ENCODE data around the gene LMF1. TPM values are rescaled to one million over a fixed set of nuclear protein-coding genes. Genes with fewer than 3 reads are reported as not detected.

LMF1 gene
- total and polyA plus RNA-seq, 2 of the 13 experiments (the other 11 are each of a cell fraction or from before 2014, with no cell fraction given): 6.8 to 8.5 TPM

GRCh38 chr16:844638-845350 lies 126.0 kb downstream of the LMF1 start:
- Histone ChIP-seq H3K9ac (ENCODE audit: insufficient read depth, low read depth, low read length) (no peak overlapping the region), H3K27ac (ENCODE audit: extremely low read length, insufficient read depth, low read length) (no peak overlapping the region), H3K9me3 (ENCODE audit: low read length) (no peaks in the 10 kb centered on the region; the same call in 1 of the 2 replicates), H3K4me2 (ENCODE audit: low read depth, low read length) (no peak overlapping the region), H4K20me1 (ENCODE audit: insufficient read depth, low read length) (no peaks in the 10 kb centered on the region), H3K4me3 (replicated peaks in 1 of 3; ENCODE audit: insufficient read depth in 1 of 3, low read depth in 2 of 3, low read length in 3 of 3) (no peak overlapping the region), H3K79me2 (ENCODE audit: insufficient read depth, low read length) (no peaks in the 10 kb centered on the region), H3K27me3 (ENCODE audit: control insufficient read depth in 1 of 2, insufficient read depth in 2 of 2, low read length in 2 of 2) (peaks cover 12 to 54% of the 10 kb centered on the region in 2 experiments), H3K36me3 (replicated peaks in 1 of 2; ENCODE audit: control insufficient read depth in 1 of 2, insufficient read depth in 2 of 2, low read length in 2 of 2) (no peaks in the 10 kb centered on the region), H2AFZ (ENCODE audit: low read length) (no peak overlapping the region), H3K4me1 (ENCODE audit: insufficient read depth, low read length) (no peaks in the 10 kb centered on the region)
- no peak for FAIRE-seq
- no TSS peak for BruUV-seq (replicated peaks)
- in situ Hi-C loops (cut with HindIII; ENCODE audit: extremely low pct_ligation_motif_present, low pct_unique_long_range_greater_than_20kb) (no loop called here), intact Hi-C loops (cut with micrococcal nuclease; ENCODE audit: unreplicated experiment) (no loop called here)
- no peak for DNase-seq (ENCODE audit: low spot score)
- 38% methylated on average over 7 of the region's 48 CpGs for WGBS (ENCODE audit: low lambda C conversion rate)
- POLR2A ChIA-PET: no interaction called here
- ATAC-seq: no peak
- CTCF ChIA-PET (ENCODE audit: low intra/inter-chr PET ratio, low total read pairs): no interaction called here
- TF ChIP-seq MNT (IDR thresholded peaks at IDR 0.05) (0 out of 2 replicates have a peak, but pooled peaks have one; percentile 12), SIN3A (IDR thresholded peaks at IDR 0.05; ENCODE audit: borderline replicate concordance, low read depth, low read length) (no peak)

GRCh38 chr16:843771-844170 lies 127.0 kb downstream of the LMF1 start:
- BruUV-seq (replicated peaks): no TSS peak
- no peak overlapping the region for H3K4me3 ChIP-seq (replicated peaks in 1 of 3; ENCODE audit: insufficient read depth in 1 of 3, low read depth in 2 of 3, low read length in 3 of 3)

More at GRCh38 chr16:843771-844170, 127.0 kb downstream of the LMF1 start:
- no peaks in the 10 kb centered on the region for H3K79me2 ChIP-seq (ENCODE audit: insufficient read depth, low read length)
- H3K4me1 ChIP-seq (ENCODE audit: insufficient read depth, low read length): no peaks in the 10 kb centered on the region
- ChIA-PET CTCF (ENCODE audit: low intra/inter-chr PET ratio, low total read pairs) (no interaction called here), POLR2A (no interaction called here)
- no peak overlapping the region for H3K27ac ChIP-seq (ENCODE audit: extremely low read length, insufficient read depth, low read length)
- H2AFZ ChIP-seq (ENCODE audit: low read length): no peak overlapping the region
- in situ Hi-C loops (cut with HindIII; ENCODE audit: extremely low pct_ligation_motif_present, low pct_unique_long_range_greater_than_20kb): no loop called here
- TF ChIP-seq ZNF274 (CRISPR knock-in tag; IDR thresholded peaks at IDR 0.05) (no peak), ARHGAP35 (CRISPR knock-in tag; IDR thresholded peaks at IDR 0.05; ENCODE audit: borderline replicate concordance) (no peak), FOXK2 (IDR thresholded peaks at IDR 0.05) (no peak), MXD3 (CRISPR knock-in tag; IDR thresholded peaks at IDR 0.05) (no peak), TAF1 (CRISPR knock-in tag; IDR thresholded peaks at IDR 0.05) (no peak), NR1H2 (CRISPR knock-in tag; IDR thresholded peaks at IDR 0.05; ENCODE audit: borderline replicate concordance, low read depth) (no peak), STAG1 (CRISPR knock-in tag; IDR thresholded peaks at IDR 0.05) (no peak), ZNF20 (CRISPR knock-in tag; IDR thresholded peaks at IDR 0.05) (no peak), ZNF513 (CRISPR knock-in tag; conservative IDR thresholded peaks at IDR 0.05) (no peak), ZFX (CRISPR knock-in tag; IDR thresholded peaks at IDR 0.05; ENCODE audit: low read depth) (no peak), TSC22D2 (CRISPR knock-in tag; IDR thresholded peaks at IDR 0.05; ENCODE audit: borderline replicate concordance) (no peak), ZFYVE20 (CRISPR knock-in tag; IDR thresholded peaks at IDR 0.05; ENCODE audit: borderline replicate concordance, low read depth) (no peak), CC2D1A (CRISPR knock-in tag; IDR thresholded peaks at IDR 0.05) (no peak)
- no peak overlapping the region for H3K9ac ChIP-seq (ENCODE audit: insufficient read depth, low read depth, low read length)
- FAIRE-seq (no peak), ATAC-seq (no peak), DNase-seq (ENCODE audit: low spot score) (no peak)
- intact Hi-C loops (cut with micrococcal nuclease; ENCODE audit: unreplicated experiment): no loop called here
- 33% methylated on average over 17 of the region's 20 CpGs for WGBS (ENCODE audit: low lambda C conversion rate)
- no peaks in the 10 kb centered on the region for H3K9me3 ChIP-seq (ENCODE audit: low read length)
- no peaks in the 10 kb centered on the region for H4K20me1 ChIP-seq (ENCODE audit: insufficient read depth, low read length)
- H3K4me2 ChIP-seq (ENCODE audit: low read depth, low read length): no peak overlapping the region
- H3K27me3 ChIP-seq (ENCODE audit: control insufficient read depth in 1 of 2, insufficient read depth in 2 of 2, low read length in 2 of 2): peaks cover 12 to 61% of the 10 kb centered on the region in 2 experiments
- H3K36me3 ChIP-seq (replicated peaks in 1 of 2; ENCODE audit: control insufficient read depth in 1 of 2, insufficient read depth in 2 of 2, low read length in 2 of 2): no peaks in the 10 kb centered on the region

Data from HepG2 (cell line).